Measurements from ENCODE around the gene TAF8.

GRCh38 chr6:42110683-42111082, 60.4 kb downstream of the TAF8 start:
- TF ChIP-seq EP300 (IDR thresholded peaks at IDR 0.05) (no peak), CTCF (IDR thresholded peaks at IDR 0.05) (no peak), POLR2AphosphoS5 (IDR thresholded peaks at IDR 0.05) (no peak)

Measured in esophagus muscularis mucosa (tissue), 4 donors.